Loucy (cell line): ENCODE data around the gene MBNL1.

Experiments
- H2AFZ ChIP-seq: fragments of 200-600 bp; sonication (generic); 2 replicates; pipeline ENCODE4 v1.6.0; 2016; ENCODE audit warnings: antibody characterized with exemption, mild to moderate bottlenecking, low read length, moderate library complexity
- H3F3A ChIP-seq: fragments of 200-600 bp; 2 replicates; pipeline ENCODE4 v1.6.0; 2016; ENCODE audit warnings: antibody characterized with exemption, low read depth, mild to moderate bottlenecking
- H3K27me3 ChIP-seq: fragments of 200-600 bp; sonication (generic); 2 replicates; pipeline ENCODE4 v1.6.1; 2014; ENCODE audit warnings: low read length, mild to moderate bottlenecking; ENCODE audit not compliant: insufficient read depth, poor library complexity, severe bottlenecking
- H3K36me3 ChIP-seq: fragments of 200-600 bp; sonication (generic); 2 replicates; pipeline ENCODE4 v1.6.1; 2016; ENCODE audit warnings: low read length; ENCODE audit not compliant: insufficient read depth
- H3K4me1 ChIP-seq: fragments of 200-600 bp; sonication (generic); 2 replicates; pipeline ENCODE4 v1.5.1; 2014; ENCODE audit warnings: low read length, mild to moderate bottlenecking; ENCODE audit not compliant: insufficient read depth, poor library complexity, severe bottlenecking
- H3K4me2 ChIP-seq: fragments of 200-600 bp; sonication (generic); 2 replicates; pipeline ENCODE4 v1.6.0; 2014; ENCODE audit warnings: antibody characterized with exemption, low read length, low read depth, mild to moderate bottlenecking; ENCODE audit not compliant: poor library complexity, severe bottlenecking
- H3K4me3 ChIP-seq: fragments of 200-600 bp; sonication (generic); 2 replicates; pipeline ENCODE4 v1.5.1; 2014; ENCODE audit warnings: low read length, mild to moderate bottlenecking, mixed read lengths; ENCODE audit not compliant: poor library complexity, severe bottlenecking
- H3K79me2 ChIP-seq: fragments of 200-600 bp; sonication (generic); 2 replicates; pipeline ENCODE4 v1.6.1; 2014; ENCODE audit warnings: low read length; ENCODE audit not compliant: insufficient read depth
- H3K9ac ChIP-seq: fragments of 200-600 bp; sonication (generic); 2 replicates; pipeline ENCODE4 v1.6.0; 2014; ENCODE audit warnings: mild to moderate bottlenecking, low read depth, low read length, moderate library complexity; ENCODE audit not compliant: poor library complexity, severe bottlenecking
- H3K9me2 ChIP-seq: fragments of 200-600 bp; sonication (generic); replicated peaks from 2 replicates; pipeline ENCODE4 v1.6.1; 2016; ENCODE audit warnings: low read depth, low read length, mixed read lengths
- H3K9me3 ChIP-seq: fragments of 200-600 bp; sonication (generic); 2 replicates; pipeline ENCODE4 v1.6.1; 2014; ENCODE audit warnings: mild to moderate bottlenecking, antibody characterized with exemption, low read length, low read depth; ENCODE audit not compliant: insufficient read depth
- H4K20me1 ChIP-seq: fragments of 200-600 bp; sonication (generic); 2 replicates; pipeline ENCODE4 v1.6.0; 2014; ENCODE audit warnings: antibody characterized with exemption, low read length, mild to moderate bottlenecking; ENCODE audit not compliant: insufficient read depth, poor library complexity, severe bottlenecking
- EZH2phosphoT487 ChIP-seq: fragments of 200-600 bp; IDR thresholded peaks from 2 replicates; pipeline ENCODE4 v1.6.1; 2018; ENCODE audit warnings: antibody characterized with exemption, mild to moderate bottlenecking, moderate library complexity, borderline replicate concordance
- TF ChIP-seq, protein P1 (sequence below): fragments of 200-600 bp; sonication (generic); conservative IDR thresholded peaks from 2 replicates; pipeline ENCODE4 v1.5.1; 2014; ENCODE audit warnings: mild to moderate bottlenecking, antibody characterized with exemption, low read length

The MBNL1 gene

GRCh38 chr3:152373379-152373778 is 104.7 kb downstream of the MBNL1 start:
- Histone ChIP-seq H4K20me1 (peaks cover 79% of the 10 kb centered on the region), H2AFZ (no peak overlapping the region), H3K79me2 (peaks cover 100% of the 10 kb centered on the region), H3K9ac (no peak overlapping the region), H3K4me3 (no peak overlapping the region), H3K4me1 (no peaks in the 10 kb centered on the region), H3K27me3 (no peaks in the 10 kb centered on the region), H3K9me2 (no peaks in the 10 kb centered on the region), H3K4me2 (no peak overlapping the region), H3K36me3 (peaks cover 32% of the 10 kb centered on the region; the same call in 1 of the 2 replicates), H3K9me3 (no peaks in the 10 kb centered on the region), H3F3A (no peaks in the 10 kb centered on the region)
- TF ChIP-seq, protein P1, sequence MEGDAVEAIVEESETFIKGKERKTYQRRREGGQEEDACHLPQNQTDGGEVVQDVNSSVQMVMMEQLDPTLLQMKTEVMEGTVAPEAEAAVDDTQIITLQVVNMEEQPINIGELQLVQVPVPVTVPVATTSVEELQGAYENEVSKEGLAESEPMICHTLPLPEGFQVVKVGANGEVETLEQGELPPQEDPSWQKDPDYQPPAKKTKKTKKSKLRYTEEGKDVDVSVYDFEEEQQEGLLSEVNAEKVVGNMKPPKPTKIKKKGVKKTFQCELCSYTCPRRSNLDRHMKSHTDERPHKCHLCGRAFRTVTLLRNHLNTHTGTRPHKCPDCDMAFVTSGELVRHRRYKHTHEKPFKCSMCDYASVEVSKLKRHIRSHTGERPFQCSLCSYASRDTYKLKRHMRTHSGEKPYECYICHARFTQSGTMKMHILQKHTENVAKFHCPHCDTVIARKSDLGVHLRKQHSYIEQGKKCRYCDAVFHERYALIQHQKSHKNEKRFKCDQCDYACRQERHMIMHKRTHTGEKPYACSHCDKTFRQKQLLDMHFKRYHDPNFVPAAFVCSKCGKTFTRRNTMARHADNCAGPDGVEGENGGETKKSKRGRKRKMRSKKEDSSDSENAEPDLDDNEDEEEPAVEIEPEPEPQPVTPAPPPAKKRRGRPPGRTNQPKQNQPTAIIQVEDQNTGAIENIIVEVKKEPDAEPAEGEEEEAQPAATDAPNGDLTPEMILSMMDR = no peak
- no peak for TF ChIP-seq EZH2phosphoT487

- H3K4me1 ChIP-seq = no peaks in the 10 kb centered on the region
- peaks cover 80% of the 10 kb centered on the region for H4K20me1 ChIP-seq
- H3K9ac ChIP-seq = no peak overlapping the region
- H3K9me2 ChIP-seq = no peaks in the 10 kb centered on the region
- H3F3A ChIP-seq = no peaks in the 10 kb centered on the region
- no peak overlapping the region for H2AFZ ChIP-seq
- TF ChIP-seq, protein P1 = no peak
- no peak for TF ChIP-seq EZH2phosphoT487
- peaks cover 100% of the 10 kb centered on the region for H3K79me2 ChIP-seq
- no peaks in the 10 kb centered on the region for H3K9me3 ChIP-seq
- no peak overlapping the region for H3K4me2 ChIP-seq
- H3K4me3 ChIP-seq = no peak overlapping the region
- peaks cover 37% of the 10 kb centered on the region for H3K36me3 ChIP-seq
- H3K27me3 ChIP-seq = no peaks in the 10 kb centered on the region
Observed at GRCh38 chr3:152374262-152374990, 105.7 kb downstream of the MBNL1 start.

GRCh38 chr3:152375546-152375945 is 106.8 kb downstream of the MBNL1 start:
- Histone ChIP-seq H3K4me1 (no peaks in the 10 kb centered on the region), H3K4me2 (no peak overlapping the region), H3K9me3 (no peaks in the 10 kb centered on the region), H3K4me3 (no peak overlapping the region), H4K20me1 (peaks cover 83% of the 10 kb centered on the region), H3K9ac (no peak overlapping the region), H3F3A (no peaks in the 10 kb centered on the region), H3K27me3 (no peaks in the 10 kb centered on the region), H2AFZ (no peak overlapping the region), H3K9me2 (no peaks in the 10 kb centered on the region), H3K79me2 (peaks cover 100% of the 10 kb centered on the region), H3K36me3 (peaks cover 38% of the 10 kb centered on the region)
- no peak for TF ChIP-seq EZH2phosphoT487
- TF ChIP-seq, protein P1 = no peak
